WTC11 (cell line): ENCODE measurements around the gene POLR3B.

Experiments used
- ATF2 ChIP-seq: sonication (generic); formaldehyde crosslinking; IDR thresholded peaks from 2 replicates; pipeline ENCODE4 v1.8.1; 2022; ENCODE audit warnings: low read depth, missing genetic modification reagents, borderline replicate concordance
- ZNF512 ChIP-seq: sonication (generic); formaldehyde crosslinking; IDR thresholded peaks from 2 replicates; pipeline ENCODE4 v1.8.1; 2022; ENCODE audit warnings: missing genetic modification reagents, borderline replicate concordance

- TF ChIP-seq ATF2 (CRISPR knock-in tag) (no peak), ZNF512 (CRISPR knock-in tag) (no peak)
Observed at GRCh38 chr12:106386813-106387535, 29.4 kb downstream of the POLR3B start.
